ENCODE measurements around the gene UHRF2.
A peak's percentile ranks its signal among the peaks of the same experiment; 100 is the strongest.
"Not testable (repeated sequence)": the region's sequence is repeated elsewhere in the genome, so short reads cannot be mapped to it uniquely, and the experiment has no call there.

The UHRF2 gene

GRCh38 chr9:6428940-6429889, 16.2 kb downstream of the UHRF2 start:
- no peak for DNase-seq

GRCh38 chr9:6431038-6431437, 18.0 kb downstream of the UHRF2 start:
- DNase-seq: no peak

DNA sequence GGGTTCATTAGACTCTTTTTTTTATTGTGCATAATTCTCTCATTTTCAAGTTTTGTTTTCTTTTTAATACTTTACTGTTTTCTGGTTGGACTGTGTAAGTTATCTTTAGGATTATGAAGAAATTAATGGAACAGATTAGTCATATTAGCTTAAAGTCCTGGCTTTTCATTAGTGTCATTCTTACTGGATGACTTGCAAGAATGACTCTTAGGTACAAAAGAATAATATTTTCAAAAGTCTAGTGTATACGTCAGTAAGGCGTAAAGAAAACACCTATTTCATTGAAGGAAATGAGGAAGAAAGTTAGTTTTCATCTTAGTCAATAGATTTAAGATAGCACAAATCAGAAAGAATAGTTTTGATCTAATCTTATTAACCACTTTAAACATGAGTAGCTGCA, 20.4 kb downstream of the UHRF2 start:
- peak; percentile 38 for DNase-seq

DNA sequence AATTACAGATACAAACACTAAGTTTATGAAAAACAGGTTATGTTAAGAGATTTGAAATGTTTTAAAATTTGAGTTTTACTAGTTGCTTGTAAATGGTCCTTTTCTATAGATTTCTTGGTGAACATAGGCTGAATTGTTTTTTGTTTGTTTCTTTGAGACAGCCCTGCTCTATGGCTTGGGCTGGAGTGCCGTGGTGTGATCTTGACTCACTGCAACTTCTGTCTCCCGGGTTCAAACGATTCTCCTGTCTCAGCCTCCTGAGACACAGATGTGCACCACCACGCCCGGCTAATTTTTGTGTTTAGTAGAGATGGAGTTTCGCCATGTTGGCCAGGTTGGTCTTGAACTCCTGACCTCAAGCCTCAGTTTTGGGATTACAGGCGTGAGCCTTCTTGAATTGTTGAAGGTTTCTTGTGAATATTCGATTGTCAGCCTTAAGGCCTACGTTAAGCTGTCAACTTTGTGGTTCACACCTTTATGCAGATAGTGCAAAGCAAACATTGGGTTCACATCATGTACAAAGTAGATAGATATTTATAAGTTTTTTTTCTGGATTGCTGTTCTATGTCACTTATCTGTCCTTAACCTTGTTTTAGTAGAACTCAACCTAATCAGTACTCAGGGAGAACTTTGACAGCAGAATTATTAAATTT, 26.2 kb downstream of the UHRF2 start:
- no peak for DNase-seq

DNA sequence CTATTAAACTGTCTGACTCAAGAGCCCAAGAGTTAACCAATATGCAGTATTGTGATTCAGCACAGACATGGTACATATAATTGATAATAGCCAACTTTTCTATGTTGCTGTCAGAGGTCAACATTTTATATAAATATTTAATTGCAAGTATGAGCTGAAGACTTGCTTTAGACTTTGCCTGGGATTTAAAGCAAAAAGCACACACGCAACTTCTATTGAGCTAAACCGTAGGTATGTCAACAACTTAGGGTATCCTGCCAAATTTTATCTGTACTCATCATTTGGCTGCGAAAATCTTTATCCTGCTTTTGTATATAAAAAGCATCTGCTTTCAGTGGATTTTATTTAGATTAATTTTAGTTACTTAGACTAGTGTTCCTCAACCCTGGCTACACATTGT, 27.4 kb downstream of the UHRF2 start:
- no peak for DNase-seq

GRCh38 chr9:6441269-6441668, 28.3 kb downstream of the UHRF2 start:
- DNase-seq: peak; percentile 20

DNA sequence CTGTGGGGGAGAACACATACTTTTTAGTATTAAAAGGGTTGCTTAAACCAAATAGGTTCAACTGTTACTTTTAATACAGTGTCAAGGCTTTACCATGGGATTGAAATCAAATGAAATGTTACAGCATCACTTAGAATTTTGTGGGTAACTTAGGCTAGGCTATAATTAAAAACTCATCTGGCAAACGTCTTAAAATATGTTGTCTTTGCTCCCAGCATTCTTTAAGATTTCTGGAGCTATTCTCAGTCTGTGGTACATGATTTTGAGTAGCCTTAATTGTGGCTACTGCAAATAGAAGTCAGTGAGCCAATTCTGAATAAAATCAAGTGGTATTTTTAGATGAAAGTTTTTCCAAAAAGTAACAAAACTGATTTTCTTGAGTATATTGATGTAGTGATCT, 30.7 kb downstream of the UHRF2 start:
- peak; percentile 41 for DNase-seq

DNA sequence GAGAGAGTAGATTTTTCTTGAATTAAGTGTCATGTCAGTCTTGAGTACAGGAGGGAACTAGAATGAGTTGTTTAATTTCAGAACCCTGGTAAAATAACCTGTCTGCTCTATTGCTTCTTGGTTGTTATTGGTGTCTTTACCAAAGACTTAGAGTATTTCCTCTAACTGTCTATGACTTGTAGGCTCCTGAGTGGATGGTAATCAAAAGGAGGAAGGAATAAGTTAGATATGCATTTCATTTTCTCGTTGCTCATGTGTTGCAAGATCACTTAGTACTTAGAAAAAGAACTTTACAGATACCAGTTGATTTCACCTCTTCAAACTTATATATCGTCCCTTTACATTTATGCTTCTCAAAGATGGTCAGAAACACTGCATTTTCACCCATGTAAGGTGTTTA, 31.1 kb downstream of the UHRF2 start:
- DNase-seq: no peak

DNA sequence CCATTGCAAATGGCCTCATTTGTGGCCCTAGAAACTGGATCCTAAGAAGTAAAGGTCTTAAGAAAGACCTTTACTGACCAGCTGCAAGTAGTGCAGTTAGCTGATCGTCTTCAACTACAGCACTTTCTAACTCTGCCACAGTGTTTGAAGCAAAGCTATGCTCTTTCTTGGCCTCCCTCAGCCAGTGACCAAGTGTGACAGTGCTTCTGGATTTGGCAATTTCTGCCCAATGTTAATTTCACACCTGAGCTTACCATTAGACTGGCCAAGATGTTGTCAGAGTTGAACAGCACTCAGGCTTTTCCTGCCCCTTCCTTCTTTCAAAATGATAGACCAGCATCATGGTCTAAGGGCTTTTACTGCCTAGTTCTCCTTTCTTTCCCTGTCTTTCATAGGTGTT, 36.1 kb downstream of the UHRF2 start:
- DNase-seq: no peak

- DNase-seq: no peak
Measured at GRCh38 chr9:6449645-6450044, 36.6 kb downstream of the UHRF2 start.

- DNase-seq: no peak
Measured at GRCh38 chr9:6450641-6451375, 37.8 kb downstream of the UHRF2 start.

DNA sequence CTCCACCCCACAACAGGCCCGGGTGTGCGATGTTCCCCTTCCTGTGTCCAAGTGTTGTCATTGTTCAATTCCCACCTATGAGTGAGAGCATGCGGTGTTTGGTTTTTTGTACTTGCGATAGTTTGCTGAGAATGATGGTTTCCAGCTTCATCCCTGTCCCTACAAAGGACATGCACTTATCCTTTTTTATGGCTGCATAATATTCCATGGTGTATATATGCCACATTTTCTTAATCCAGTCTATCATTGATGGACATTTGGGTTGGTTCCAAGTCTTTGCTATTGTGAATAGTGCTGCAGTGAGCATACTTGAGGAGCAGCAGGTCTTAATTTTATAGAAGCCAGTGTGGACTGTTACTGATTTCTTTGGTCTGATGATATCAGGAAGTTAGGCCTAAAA, 42.3 kb downstream of the UHRF2 start:
- not testable (repeated sequence) for DNase-seq

DNA sequence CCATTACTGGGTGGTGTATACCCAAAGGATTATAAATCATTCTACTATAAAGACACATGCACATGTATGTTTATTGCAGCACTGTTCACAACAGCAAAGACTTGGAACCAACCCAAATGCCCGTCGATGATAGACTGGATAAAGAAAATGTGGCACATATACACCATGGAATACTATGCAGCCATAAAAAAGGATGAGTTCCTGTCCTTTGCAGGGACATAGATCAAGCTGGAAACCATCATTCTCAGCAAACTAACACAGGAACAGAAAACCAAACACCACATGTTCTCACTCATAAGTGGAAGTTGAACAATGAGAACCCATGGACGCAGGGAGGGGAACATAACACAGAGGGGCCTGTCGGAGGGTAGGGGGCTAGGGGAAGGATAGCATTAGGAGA, 45.7 kb downstream of the UHRF2 start:
- not testable (repeated sequence) for DNase-seq

DNA sequence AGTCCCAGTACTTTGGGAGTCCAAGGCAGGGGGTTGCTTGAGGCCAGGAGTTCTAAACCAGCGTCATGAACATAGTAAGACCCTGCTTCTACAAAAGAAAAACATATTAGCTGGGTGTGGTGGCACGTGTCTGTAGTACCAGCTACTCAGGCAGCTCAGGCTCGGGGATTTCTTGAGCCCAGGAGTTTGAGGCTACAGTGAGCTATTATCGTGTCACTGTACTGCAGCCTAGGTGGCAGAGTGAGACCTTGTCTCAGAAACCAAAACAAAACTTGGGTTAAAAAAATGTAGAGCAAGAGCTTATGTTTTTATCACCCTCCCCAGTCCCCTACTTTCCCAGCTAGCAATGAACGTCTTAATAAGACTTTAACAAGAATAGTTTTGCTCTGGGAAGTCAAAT, 46.7 kb downstream of the UHRF2 start:
- DNase-seq: no peak

GRCh38 chr9:6460189-6460768, 47.3 kb downstream of the UHRF2 start:
- DNase-seq: no peak

DNA sequence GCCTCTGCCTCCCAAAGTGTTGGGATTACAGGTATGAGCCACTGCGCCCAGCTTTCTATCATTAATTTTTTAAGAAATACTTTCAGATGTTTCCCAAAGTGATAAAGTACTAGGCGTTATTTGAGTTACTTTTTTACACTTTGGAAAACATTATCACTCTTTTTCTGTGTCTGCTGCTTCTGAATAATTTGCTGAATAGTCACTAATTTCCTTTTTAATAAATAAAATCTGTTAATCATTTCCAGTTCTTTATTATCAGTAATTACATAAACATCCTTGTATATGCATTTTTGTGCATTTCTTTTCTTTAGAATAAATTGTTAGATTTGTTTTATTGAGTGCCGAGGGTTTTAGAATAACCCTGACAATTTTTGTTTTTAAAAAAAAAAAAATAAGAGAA, 48.6 kb downstream of the UHRF2 start:
- DNase-seq: no peak

GRCh38 chr9:6467006-6467625, 54.1 kb downstream of the UHRF2 start:
- no peak for DNase-seq

GRCh38 chr9:6471231-6471850, 58.3 kb downstream of the UHRF2 start:
- DNase-seq: no peak

DNA sequence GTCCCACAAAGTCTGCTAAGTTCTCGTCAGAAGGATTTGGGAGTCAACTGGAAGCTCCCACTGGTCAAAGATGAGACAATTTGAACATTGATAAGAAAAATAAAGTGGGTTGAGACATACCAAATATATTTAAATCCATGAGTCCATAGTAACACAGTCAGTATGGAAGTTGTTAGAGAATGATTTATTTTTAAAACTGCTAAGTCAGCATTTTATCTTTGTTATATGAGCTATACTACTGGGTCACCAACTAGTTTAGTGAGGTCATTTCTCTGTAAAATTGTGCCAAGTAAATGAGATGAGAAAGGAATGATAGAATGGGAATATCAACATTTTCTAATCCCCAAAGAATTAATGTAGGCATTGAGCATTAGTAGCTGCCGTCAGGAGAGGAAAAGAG, 60.2 kb downstream of the UHRF2 start:
- no peak for DNase-seq

DNA sequence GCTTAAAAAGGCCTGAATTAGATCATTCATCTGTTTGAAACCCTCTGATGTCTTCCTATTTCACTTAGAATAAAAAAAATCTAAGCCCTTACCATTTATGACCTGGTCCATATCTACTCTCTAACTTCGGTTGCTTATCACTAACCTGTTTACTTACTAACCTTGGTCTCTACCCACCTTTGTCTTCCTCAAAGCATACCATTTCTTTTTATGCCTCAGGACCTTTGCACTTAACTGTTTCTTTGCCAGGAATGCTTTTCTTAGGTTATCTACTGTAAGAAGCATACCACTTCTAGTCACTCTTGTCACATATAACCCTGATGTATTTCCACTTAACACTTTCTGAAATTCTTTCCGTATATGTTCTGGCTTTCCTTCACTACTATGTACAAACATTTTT, 67.0 kb downstream of the UHRF2 start:
- no peak for DNase-seq

DNA sequence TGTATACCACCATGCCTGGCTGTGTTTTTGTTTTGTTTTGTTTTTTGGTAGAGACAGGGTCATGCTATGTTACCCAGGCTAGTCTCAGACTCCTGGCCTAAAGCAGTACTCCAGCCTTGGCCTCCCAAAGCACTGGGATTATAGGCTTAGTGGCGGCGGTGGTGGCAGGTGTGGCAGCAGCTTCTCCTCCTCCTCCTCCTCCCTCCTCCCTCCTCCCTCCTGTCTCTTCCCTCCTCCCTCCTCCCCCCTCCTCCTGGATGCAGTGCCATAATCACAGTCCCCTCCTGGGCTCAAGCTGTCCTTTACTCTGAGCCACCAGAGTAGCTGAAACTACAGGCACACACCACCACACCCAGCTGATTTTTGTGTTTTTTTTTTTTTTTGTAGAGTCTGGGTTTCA, 71.2 kb downstream of the UHRF2 start:
- DNase-seq: no peak

GRCh38 chr9:6488395-6488794, 75.4 kb downstream of the UHRF2 start:
- no peak for DNase-seq

Data from fibroblast of skin of scalp (primary cell).